ENCODE data around the gene MSLN. TPM values are rescaled to one million over a fixed set of nuclear protein-coding genes. Genes with fewer than 3 reads are reported as not detected.

Gene MSLN
- total and polyA plus RNA-seq, 2 of the 8 experiments (the other 6 are each of a cell fraction or from before 2014, with no cell fraction given): 0.28 to 0.50 TPM

GRCh38 chr16:718389-718788, 42.1 kb upstream of the MSLN start:
- Histone ChIP-seq H3K27ac (ENCODE audit: low read depth, low read length) (no peak overlapping the region; the same call in 1 of the 2 replicates), H2BK15ac (ENCODE audit: low read length) (no peak overlapping the region; the same call in 1 of the 2 replicates), H2BK20ac (ENCODE audit: low read length) (no peak overlapping the region)
- TF ChIP-seq YY1 (IDR thresholded peaks at IDR 0.05; ENCODE audit: low read depth, low read length): no peak
- no peak for TF ChIP-seq CTBP2 (IDR thresholded peaks at IDR 0.05; ENCODE audit: borderline replicate concordance, insufficient read depth, insufficient read length, low read length)
- TF ChIP-seq ZNF274 (IDR thresholded peaks at IDR 0.05; ENCODE audit: borderline replicate concordance, extremely low read depth, low read length): no peak

More at GRCh38 chr16:718389-718788, 42.1 kb upstream of the MSLN start:
- Histone ChIP-seq H3K14ac (ENCODE audit: insufficient read length) (no peak overlapping the region), H3K23me2 (ENCODE audit: low read depth, low read length) (peaks cover 19% of the 10 kb centered on the region; the same call in 1 of the 2 replicates), H4K91ac (replicated peaks; ENCODE audit: insufficient read length, low read length) (no peak overlapping the region), H2BK5ac (ENCODE audit: low read depth, low read length) (no peak overlapping the region), H3K4me3 (ENCODE audit: extremely low read depth in 1 of 4, insufficient read depth in 2 of 4, low read depth in 3 of 4, low read length in 4 of 4) (no peak overlapping the region), H3K18ac (ENCODE audit: extremely low read depth, low read length) (no peak overlapping the region), H4K20me1 (replicated peaks in 1 of 2; ENCODE audit: control insufficient read depth in 1 of 2, insufficient read depth in 2 of 2, low read length in 2 of 2) (peaks cover 6 to 18% of the 10 kb centered on the region in 2 experiments), H2BK12ac (ENCODE audit: low read depth, low read length) (no peak overlapping the region), H3K36me3 (ENCODE audit: control insufficient read depth in 2 of 4, insufficient read depth in 4 of 4, low read length in 3 of 4) (peaks cover 0 to 6% (median 0%) of the 10 kb centered on the region in 4 experiments; a peak in 1 of 8 replicates), H3K9ac (replicated peaks in 1 of 4; ENCODE audit: extremely low read depth in 1 of 4, low read depth in 3 of 4, low read length in 3 of 4) (no peak overlapping the region), H4K8ac (ENCODE audit: extremely low read depth, insufficient read depth, low read length) (peak overlapping the region; percentile 35; the same call in 1 of the 2 replicates), H3K4me1 (replicated peaks in 1 of 4; ENCODE audit: control insufficient read depth in 3 of 4, insufficient read depth in 4 of 4, low read length in 3 of 4) (peaks cover 0 to 29% (median 19%) of the 10 kb centered on the region in 4 experiments; a peak in 5 of 7 replicates), H3K27me3 (replicated peaks in 1 of 4; ENCODE audit: control insufficient read depth in 3 of 4, extremely low read depth in 1 of 4, insufficient read depth in 3 of 4, low read length in 3 of 4) (peaks cover 0 to 41% (median 24%) of the 10 kb centered on the region in 4 experiments; a peak in 6 of 7 replicates), H3K79me1 (ENCODE audit: low read depth, low read length) (no peaks in the 10 kb centered on the region), H3K56ac (replicated peaks; ENCODE audit: insufficient read length, low read depth, low read length) (no peak overlapping the region), H2AK5ac (ENCODE audit: low read depth, low read length) (no peak overlapping the region), H3K4ac (replicated peaks; ENCODE audit: insufficient read length, low read depth, low read length) (no peak overlapping the region), H3K4me2 (ENCODE audit: insufficient read depth in 1 of 2, low read depth in 2 of 2, low read length in 2 of 2) (no peak overlapping the region), H4K5ac (ENCODE audit: insufficient read length, low read depth, low read length) (no peak overlapping the region), H3K9me3 (ENCODE audit: insufficient read depth in 2 of 2, low read depth in 1 of 2, low read length in 1 of 2) (no peaks in the 10 kb centered on the region; a peak in 1 of 4 replicates), H2BK120ac (replicated peaks; ENCODE audit: low read depth, low read length) (no peak overlapping the region), H3K23ac (ENCODE audit: insufficient read length) (no peak overlapping the region), H2AFZ (ENCODE audit: low read length) (no peak overlapping the region), H3K79me2 (ENCODE audit: control insufficient read depth in 1 of 2, insufficient read depth in 2 of 2, low read length in 2 of 2) (no peaks in the 10 kb centered on the region)
- ChIA-PET POLR2A (ENCODE audit: partially characterized antibody) (interaction anchor here (1.1 to 23.0 kb wide), 4 partner anchors 2 to 83 kb away, joined by 5 to 353 read pairs (median 204); partner anchors contain the start of genes ANTKMT, CCDC78, CIAO3 and GNG13), CTCF (ENCODE audit: partially characterized antibody) (interaction anchor here (32.4 to 35.8 kb wide), 3 partner anchors 1 to 66 kb away, joined by 424 to 977 read pairs (median 977); partner anchors contain the start of genes ANTKMT, CCDC78, CHTF18 and CIAO3)
- 86% methylated on average over 9 of the region's 9 CpGs; no CpG with 5 or more reads in 1 of the 2 experiments for WGBS, 2 experiments (ENCODE audit: extremely low coverage in 1 of 2, insufficient coverage in 1 of 2, insufficient read length in 1 of 2, insufficient replicate concordance in 2 of 2, low coverage in 1 of 2, low lambda C conversion rate in 2 of 2, missing lambda C conversion rate in 1 of 2)
- DNase-seq (ENCODE audit: low read depth in 1 of 2, low spot score in 2 of 2) (no peak), FAIRE-seq (no peak)
